Spleen (tissue), 11 donors: ENCODE measurements around the gene GABRB1. TPM values are rescaled to one million over a fixed set of nuclear protein-coding genes. Genes with fewer than 3 reads are reported as not detected.
A peak's percentile ranks its signal among the peaks of the same experiment; 100 is the strongest.

Experiments
- DNase-seq: peaks from one replicate; pipeline ENCODE4 v3.0.0-alpha.2; 2020
- H3K27ac ChIP-seq, 8 donors: fragments of 200-600 bp; sonication (generic) in 7 of 8; 1 replicate in 4 of 8; 2 replicates in 4 of 8; pipeline versions ENCODE4 v1.5.0 to v1.8.0; 2016 to 2021; ENCODE audit warnings: inconsistent platforms in 4 of 8, mild to moderate bottlenecking in 4 of 8, moderate library complexity in 1 of 8
- H3K27me3 ChIP-seq, 7 donors: fragments of 200-600 bp; sonication (generic) in 6 of 7; replicated peaks in 1 of 7; 1 replicate in 4 of 7; 2 replicates in 3 of 7; pipeline versions ENCODE4 v1.5.0 to v1.8.0; 2016 to 2021; ENCODE audit warnings: inconsistent platforms in 3 of 7, mild to moderate bottlenecking in 1 of 7
- H3K36me3 ChIP-seq, 6 donors: fragments of 200-600 bp; sonication (generic) in 5 of 6; 1 replicate in 4 of 6; 2 replicates in 2 of 6; pipeline versions ENCODE4 v1.5.0 to v1.8.0; 2016 to 2021; ENCODE audit warnings: inconsistent platforms in 2 of 6
- H3K4me1 ChIP-seq, 6 donors: fragments of 200-600 bp; sonication (generic) in 5 of 6; 1 replicate in 3 of 6; 2 replicates in 3 of 6; pipeline versions ENCODE4 v1.5.0 to v1.8.0; 2016 to 2021; ENCODE audit warnings: inconsistent platforms in 3 of 6
- H3K4me3 ChIP-seq, 8 donors: fragments of 200-600 bp; sonication (generic) in 7 of 8; 1 replicate in 4 of 8; 2 replicates in 4 of 8; pipeline versions ENCODE4 v1.5.0 to v1.8.0; 2016 to 2021; ENCODE audit warnings: inconsistent platforms in 4 of 8, mild to moderate bottlenecking in 4 of 8, moderate library complexity in 2 of 8
- H3K9me3 ChIP-seq, 8 donors: fragments of 200-600 bp; sonication (generic) in 7 of 8; 1 replicate in 4 of 8; 2 replicates in 4 of 8; pipeline versions ENCODE4 v1.5.0 to v1.8.0; 2016 to 2021; ENCODE audit warnings: inconsistent platforms in 4 of 8
- CTCF ChIP-seq, 11 experiments: fragments of 200-600 bp in 7 of 11; fragments of 450-650 bp in 4 of 11; sonication (generic) in 4 of 11; IDR thresholded peaks in 8 of 11; conservative IDR thresholded peaks in 3 of 11; 1 replicate in 7 of 11; 2 replicates in 4 of 11; pipeline versions ENCODE4 v1.4.0 to v1.8.0; 2016 to 2021; ENCODE audit warnings: antibody characterized with exemption in 11 of 11, inconsistent platforms in 4 of 11, mild to moderate bottlenecking in 1 of 11
- POLR2A ChIP-seq, 3 donors: fragments of 450-650 bp; IDR thresholded peaks; one replicate each; pipeline ENCODE4 v1.5.1; 2017; ENCODE audit warnings: antibody characterized with exemption in 3 of 3, mild to moderate bottlenecking in 1 of 3
- POLR2AphosphoS5 ChIP-seq, 3 donors: sonication (generic); formaldehyde crosslinking; IDR thresholded peaks; one replicate each; pipeline ENCODE4 v1.5.1; 2017; ENCODE audit warnings: antibody characterized with exemption in 3 of 3
- WGBS, 5 donors: extraction: QIAGEN DNeasy Blood & Tissue Kit in 3 of 5; methylation state at CpG; one replicate each; pipeline versions ENCODE4 v1.1.5 to v1.1.7; 2013 to 2018; 5-methylcytosine and 5-hydroxymethylcytosine counted together
- intact Hi-C: fragments of 100-400 bp; cut with DNase I; formaldehyde crosslinking; loops from one replicate; pipeline ENCODE4 v1.15.0; 2023; ENCODE audit warnings: low total_unique reads
- polyA plus RNA-seq, 3 donors: library from polyadenylated mRNA; stranded (reverse); fragments of 200-250 nt; gene quantifications; one replicate each; pipeline ENCODE4 v1.2.1, GENCODE V29; 2013
- total RNA-seq, 7 donors: library from RNA; depleted of rRNA in 3 of 7; stranded (reverse); fragments of >200 nt in 3 of 7; fragmentation: NEBNext Ultra II Directional in 4 of 7; extraction: Animal tissue kit (Norgen Biotek cat#: 25700) in 4 of 7; gene quantifications; one replicate each; pipeline versions ENCODE4 v1.1.0 to v1.2.1, GENCODE V29; 2016 to 2021
- donor health status: healthy with polysubstance abuse.
- donor health status: DM: no; HTN: no; CAD: no; lungs with moderate emphysema.
- donor health status: DM: no; HTN: no; CAD: no.
- donor health status: Bipolar disorder and iron deficiency.
- donor health status: healthy.
- donor health status: DM: no; HTN: no; CAD: no.
- donor health status: DM: yes; HTN: yes; CAD: no.

The GABRB1 gene
- total and polyA plus RNA-seq, 10 donors = not detected

- WGBS, 5 donors = 82 to 96% (median 93%) methylated on average over 1 of the region's 1 CpG
- no peak for DNase-seq
- TF ChIP-seq CTCF (IDR thresholded peaks at IDR 0.05 in 8 of 11, conservative IDR thresholded peaks at IDR 0.05 in 3 of 11) (no peak), POLR2A (IDR thresholded peaks at IDR 0.05) (no peak), POLR2AphosphoS5 (IDR thresholded peaks at IDR 0.05) (no peak)
- Histone ChIP-seq H3K4me1 (no peaks in the 10 kb centered on the region), H3K27ac (no peak overlapping the region), H3K4me3 (no peak overlapping the region), H3K27me3 (peaks cover 0 to 4% (median 0%) of the 10 kb centered on the region in 7 donors), H3K36me3 (no peaks in the 10 kb centered on the region), H3K9me3 (no peaks in the 10 kb centered on the region)
- intact Hi-C loops = no loop called here
Measured at GRCh38 chr4:47002580-47002979, 28.8 kb upstream of the GABRB1 start.

GRCh38 chr4:47010347-47010911 is 20.9 kb upstream of the GABRB1 start:
- Histone ChIP-seq H3K36me3 (no peaks in the 10 kb centered on the region), H3K4me1 (peaks cover 0 to 11% (median 4%) of the 10 kb centered on the region in 6 donors), H3K4me3 (no peak overlapping the region), H3K9me3 (no peaks in the 10 kb centered on the region), H3K27me3 (no peaks in the 10 kb centered on the region), H3K27ac (peak overlapping the region in 1 of 8 donors; percentile 29)
- no peak for TF ChIP-seq CTCF (IDR thresholded peaks at IDR 0.05 in 8 of 11, conservative IDR thresholded peaks at IDR 0.05 in 3 of 11)
- no peak for TF ChIP-seq POLR2A (IDR thresholded peaks at IDR 0.05)
- TF ChIP-seq POLR2AphosphoS5 (IDR thresholded peaks at IDR 0.05) = no peak
- intact Hi-C loops = no loop called here
- no peak for DNase-seq

- DNase-seq = no peak
- intact Hi-C loops = no loop called here
- H3K4me1 ChIP-seq = peaks cover 0 to 11% (median 4%) of the 10 kb centered on the region in 6 donors
- H3K36me3 ChIP-seq = no peaks in the 10 kb centered on the region
- no peaks in the 10 kb centered on the region for H3K27me3 ChIP-seq
- no peak overlapping the region for H3K4me3 ChIP-seq
- no peaks in the 10 kb centered on the region for H3K9me3 ChIP-seq
- TF ChIP-seq POLR2A (IDR thresholded peaks at IDR 0.05) = no peak
- no peak for TF ChIP-seq POLR2AphosphoS5 (IDR thresholded peaks at IDR 0.05)
- H3K27ac ChIP-seq = peak overlapping the region in 1 of 8 donors; percentile 29
- 37 to 47% (median 44%) methylated on average over 2 of the region's 2 CpGs for WGBS, 5 donors
Measured at GRCh38 chr4:47010912-47011446, 20.4 kb upstream of the GABRB1 start.

- H3K4me1 ChIP-seq = peaks cover 0 to 11% (median 4%) of the 10 kb centered on the region in 6 donors
- no peak for TF ChIP-seq POLR2A (IDR thresholded peaks at IDR 0.05)
- no peak for TF ChIP-seq POLR2AphosphoS5 (IDR thresholded peaks at IDR 0.05)
- TF ChIP-seq CTCF (IDR thresholded peaks at IDR 0.05 in 8 of 11, conservative IDR thresholded peaks at IDR 0.05 in 3 of 11) = no peak
- DNase-seq = no peak
- no peaks in the 10 kb centered on the region for H3K27me3 ChIP-seq
- intact Hi-C loops = no loop called here
- no peaks in the 10 kb centered on the region for H3K36me3 ChIP-seq
- H3K4me3 ChIP-seq = no peak overlapping the region
- no peak overlapping the region for H3K27ac ChIP-seq
- no peaks in the 10 kb centered on the region for H3K9me3 ChIP-seq
Measured at GRCh38 chr4:47012676-47013075, 18.7 kb upstream of the GABRB1 start.
